Hippocampal formation (tissue), 2 donors: ENCODE measurements around the gene DPH5.
"Not testable (repeated sequence)": the region's sequence is repeated elsewhere in the genome, so short reads cannot be mapped to it uniquely, and the experiment has no call there.

Experiments used
- DNase-seq, 2 donors: peaks; one replicate each; lab custom pipeline; 2025; lab: John Stamatoyannopoulos, UW

DPH5 gene

GRCh38 chr1:100988121-100988520, 37.5 kb downstream of the DPH5 start:
- DNase-seq: no peak

- no peak for DNase-seq
Observed at GRCh38 chr1:100982793-100983192, 42.8 kb downstream of the DPH5 start.

DNA sequence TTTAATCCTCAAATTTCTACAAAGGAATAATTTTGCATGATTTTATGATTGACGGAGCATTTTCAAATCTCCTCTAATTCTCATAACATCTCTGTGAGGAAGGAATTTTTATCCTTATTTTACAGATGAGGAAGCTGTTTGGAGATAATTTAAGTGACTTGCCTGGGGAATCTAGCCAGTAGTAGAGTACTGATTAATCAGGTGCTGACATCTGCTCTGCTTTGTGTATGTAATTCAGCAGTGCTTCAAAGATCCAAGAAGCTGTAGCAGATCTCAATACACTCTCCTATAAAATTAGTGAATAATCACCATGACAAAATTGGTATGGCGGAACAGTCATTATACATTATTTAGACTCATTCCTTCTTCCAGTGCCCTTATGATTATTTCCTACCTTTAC, 46.0 kb downstream of the DPH5 start:
- DNase-seq: no peak

GRCh38 chr1:100976936-100977335, 48.6 kb downstream of the DPH5 start:
- no peak for DNase-seq

DNA sequence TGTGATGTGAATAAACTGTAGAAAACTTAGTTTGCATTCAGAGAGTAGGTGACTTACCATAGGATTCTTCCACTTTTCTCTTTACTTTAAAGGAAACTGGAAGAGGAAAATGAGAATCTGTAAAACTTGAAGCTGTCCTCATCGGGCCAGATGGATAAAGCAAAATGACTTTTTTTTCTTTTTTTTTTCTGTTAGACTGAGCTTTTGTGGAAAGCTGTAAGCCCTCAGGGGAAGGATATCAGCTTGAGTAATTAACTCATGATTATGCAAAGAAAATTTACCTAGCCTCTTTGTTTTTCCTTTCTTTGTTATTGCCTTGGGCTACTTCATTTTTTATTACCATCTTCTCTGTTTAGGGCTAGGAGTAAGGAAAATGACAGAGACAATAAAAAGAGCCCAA, 53.4 kb downstream of the DPH5 start:
- DNase-seq: no peak

DNA sequence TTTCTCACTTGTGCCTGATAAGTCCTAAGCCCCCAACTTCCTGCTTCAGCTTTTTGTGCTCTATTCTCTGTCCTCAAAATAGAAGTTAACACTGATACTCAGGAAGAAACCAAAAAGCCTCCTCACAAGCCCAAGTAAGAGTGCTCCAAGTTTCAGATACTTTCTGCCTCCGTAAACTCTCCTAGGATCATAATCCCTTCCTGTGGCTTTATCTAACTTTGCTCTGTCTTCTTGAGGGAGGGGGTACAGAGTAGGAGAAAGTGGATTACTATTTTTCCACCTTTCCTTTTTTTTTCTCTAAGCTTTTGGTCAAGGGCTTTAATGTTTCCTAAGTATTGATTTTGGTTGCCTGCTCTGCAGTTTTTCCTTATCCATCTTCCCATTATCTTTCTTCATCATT, 54.6 kb downstream of the DPH5 start:
- no peak for DNase-seq

- no peak for DNase-seq
Observed at GRCh38 chr1:100969327-100969726, 56.3 kb downstream of the DPH5 start.

GRCh38 chr1:100968621-100969020, 57.0 kb downstream of the DPH5 start:
- DNase-seq: no peak

- no peak for DNase-seq
Observed at GRCh38 chr1:100960098-100960497, 65.5 kb downstream of the DPH5 start.

- DNase-seq: no peak
Observed at GRCh38 chr1:100959502-100960060, 66.0 kb downstream of the DPH5 start.

DNA sequence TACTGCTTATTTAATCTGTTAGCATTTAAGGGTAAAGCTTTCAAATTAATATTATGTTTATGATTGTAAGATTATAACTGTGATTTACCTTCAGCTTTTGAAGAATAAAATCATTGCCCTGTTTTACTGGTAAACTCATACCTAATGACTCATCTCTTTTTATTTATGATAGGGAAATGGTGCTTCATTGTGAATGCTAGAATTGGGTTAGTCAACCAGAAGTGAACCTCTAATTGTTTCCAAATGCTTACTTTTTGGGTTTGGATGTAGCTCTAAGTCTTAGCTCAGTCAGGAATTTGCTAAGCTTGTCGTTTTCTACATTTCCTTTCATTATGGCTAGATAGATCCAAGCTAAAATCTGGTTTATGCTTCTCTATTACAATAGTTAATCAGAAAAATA, 70.3 kb downstream of the DPH5 start:
- DNase-seq: no peak

DNA sequence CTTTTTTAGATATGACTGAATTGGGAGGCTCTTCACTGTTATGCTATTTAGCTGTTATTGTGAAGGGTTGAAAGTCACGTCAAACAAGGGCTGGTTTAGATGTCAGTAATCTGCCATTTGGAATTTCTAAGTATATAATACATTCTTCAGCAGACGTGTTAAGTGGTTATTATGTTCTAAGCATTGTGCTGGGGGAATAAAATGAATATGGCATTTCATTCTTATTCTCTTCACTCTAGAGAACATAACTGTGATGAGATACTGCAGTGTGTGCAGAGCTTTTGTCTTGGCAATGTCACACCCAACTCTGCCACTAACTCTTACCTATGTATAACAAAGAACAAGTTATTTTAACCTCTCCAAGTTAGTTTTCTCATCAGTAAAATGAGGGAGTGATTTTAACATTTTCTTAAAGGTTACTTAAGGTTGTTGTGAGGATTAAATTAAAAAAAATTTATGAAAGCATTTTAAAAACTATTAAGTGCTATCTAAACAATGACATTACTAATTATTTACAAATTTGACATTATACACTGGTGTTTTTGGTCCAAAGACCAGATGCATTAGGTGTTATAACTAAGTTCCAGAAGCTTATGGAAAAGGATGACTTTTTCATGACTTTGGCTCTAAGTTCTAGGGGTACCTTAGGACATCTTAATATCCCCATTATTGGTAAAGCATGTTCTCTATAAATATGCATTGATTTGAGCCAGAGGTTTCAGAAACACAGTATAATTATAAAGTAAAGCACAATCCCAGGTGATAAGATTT, 71.4 kb downstream of the DPH5 start:
- DNase-seq: no peak

- not testable (repeated sequence) for DNase-seq
Observed at GRCh38 chr1:100952970-100953369, 72.6 kb downstream of the DPH5 start.

GRCh38 chr1:100952104-100952745, 73.4 kb downstream of the DPH5 start:
- DNase-seq: no peak

GRCh38 chr1:100950781-100951180, 74.8 kb downstream of the DPH5 start:
- no peak for DNase-seq

- DNase-seq: no peak
Observed at GRCh38 chr1:100950337-100950736, 75.2 kb downstream of the DPH5 start.

GRCh38 chr1:100949515-100950158, 75.9 kb downstream of the DPH5 start:
- DNase-seq: not testable (repeated sequence)

DNA sequence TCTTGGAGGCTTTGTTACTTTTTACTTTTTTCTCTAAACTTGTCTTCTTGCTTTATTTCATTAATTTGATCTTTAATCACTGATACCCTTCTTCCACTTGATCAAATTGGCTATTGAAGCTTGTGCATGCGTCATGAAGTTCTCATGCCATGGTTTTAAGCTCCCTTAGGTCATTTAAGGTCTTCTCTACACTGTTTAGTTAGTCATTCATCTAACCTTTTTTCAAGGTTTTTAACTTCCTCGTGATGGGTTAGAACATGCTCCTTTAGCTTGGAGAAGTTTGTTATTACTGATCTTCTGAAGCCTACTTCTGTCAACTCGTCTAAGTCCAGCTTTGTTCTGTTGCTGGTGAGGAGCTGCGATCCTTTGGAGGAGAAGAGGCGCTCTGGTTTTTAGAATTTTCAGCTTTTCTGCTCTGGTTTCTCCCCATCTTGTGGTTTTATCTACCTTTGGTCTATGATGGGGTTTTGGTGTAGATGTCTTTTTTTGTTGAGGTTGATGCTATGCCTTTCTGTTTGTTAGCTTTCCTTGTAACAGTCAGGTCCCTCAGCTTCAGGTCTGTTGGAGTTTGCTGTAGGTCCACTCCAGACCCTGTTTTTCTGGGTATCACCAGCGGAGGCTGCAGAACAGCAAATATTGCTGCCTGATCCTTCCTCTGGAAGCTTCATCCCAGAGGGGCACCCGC, 76.7 kb downstream of the DPH5 start:
- not testable (repeated sequence) for DNase-seq

- DNase-seq: not testable (repeated sequence)
Observed at GRCh38 chr1:100947816-100948215, 77.8 kb downstream of the DPH5 start.

DNA sequence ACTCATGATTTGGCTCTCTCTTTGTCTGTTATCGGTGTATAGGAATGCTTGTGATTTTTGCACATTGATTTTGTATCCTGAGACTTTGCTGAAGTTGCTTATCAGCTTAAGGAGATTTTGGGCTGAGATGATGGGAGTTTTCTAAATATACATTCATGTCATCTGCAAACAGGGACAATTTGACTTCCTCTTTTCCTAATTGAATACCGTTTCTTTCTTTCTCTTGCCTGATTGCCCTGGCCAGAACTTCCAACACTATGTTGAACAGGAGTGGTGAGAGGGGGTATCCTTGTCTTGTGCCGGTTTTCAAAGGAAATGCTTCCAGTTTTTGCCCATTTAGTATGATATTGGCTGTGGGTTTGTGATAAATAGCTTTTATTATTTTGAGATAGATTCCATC, 79.5 kb downstream of the DPH5 start:
- not testable (repeated sequence) for DNase-seq

- no peak for DNase-seq
Observed at GRCh38 chr1:100943533-100943932, 82.1 kb downstream of the DPH5 start.
